Measurements from ENCODE around the gene TRIO. TPM values are rescaled to one million over a fixed set of nuclear protein-coding genes. Genes with fewer than 3 reads are reported as not detected.

Gene TRIO
- total RNA-seq, 3 donors from 2014 or later (not counting 1 experiment from before 2014, with no cell fraction given) = 84.6 to 136 (median 94.3) TPM

DNA sequence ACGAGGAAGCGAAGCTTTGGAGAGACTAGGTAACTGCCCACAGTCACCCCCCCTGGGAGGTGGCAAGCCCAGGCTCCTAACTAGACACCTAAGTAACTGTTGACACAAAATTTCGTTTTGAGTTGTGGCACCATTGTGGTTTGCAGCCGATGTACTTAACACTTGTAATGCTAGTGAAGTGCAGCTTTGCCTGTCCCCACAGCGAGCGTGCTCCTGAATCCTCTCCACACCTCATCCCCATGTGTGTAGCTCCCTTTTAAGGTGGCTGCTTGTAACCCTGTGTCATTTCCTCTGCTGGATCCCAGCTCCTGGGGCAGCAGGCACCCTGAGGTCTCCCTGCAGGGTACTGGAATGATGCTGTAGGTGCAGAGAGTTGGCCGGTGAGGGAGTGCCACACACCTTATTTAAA lies 114.9 kb downstream of the TRIO start:
- no peaks in the 10 kb centered on the region for H3K27me3 ChIP-seq (ENCODE audit: control insufficient read depth, insufficient read depth, low read length)
- WGBS (ENCODE audit: insufficient coverage) = 29% methylated on average over 6 of the region's 7 CpGs
- peaks cover 50% of the 10 kb centered on the region for H3K4me1 ChIP-seq (ENCODE audit: control insufficient read depth, insufficient read depth, low read length)
- H3K4me1 Mint-ChIP-seq = peaks cover 54 to 59% of the 10 kb centered on the region in 2 donors
- H3K27ac Mint-ChIP-seq = peak overlapping the region; percentile 51 to 76
- DNase-seq (peak in 1 of 2 donors; percentile 29), ATAC-seq (peak; percentile 42 to 52 (median 43))
- H3K36me3 ChIP-seq (ENCODE audit: control insufficient read depth, insufficient read depth, low read length) = no peaks in the 10 kb centered on the region
- H3K27ac ChIP-seq (ENCODE audit: low read length) = no peak overlapping the region
- intact Hi-C loops (cut with micrococcal nuclease) = loop anchor here (5.0 to 10.0 kb wide), 2 partner anchors 36 to 407 kb away; partner anchors contain the start of gene OTULIN
- H3K9me3 Mint-ChIP-seq = peaks cover 3 to 5% of the 10 kb centered on the region in 2 donors
- TF ChIP-seq CTCF (IDR thresholded peaks at IDR 0.05) = no peak
- H3K4me3 ChIP-seq (ENCODE audit: low read length) = no peak overlapping the region
- peaks cover 22% of the 10 kb centered on the region for H3K9me3 ChIP-seq (ENCODE audit: control insufficient read depth, insufficient read depth, low read length)
- peak overlapping the region; percentile 59 for H3K4me3 Mint-ChIP-seq
- no peaks in the 10 kb centered on the region for H3K27me3 Mint-ChIP-seq (ENCODE audit: low read depth in 2 of 2)
- no peaks in the 10 kb centered on the region for H3K36me3 Mint-ChIP-seq

GRCh38 chr5:14258840-14259239 lies 115.7 kb downstream of the TRIO start:
- H3K4me3 ChIP-seq (ENCODE audit: low read length) = no peak overlapping the region
- Mint-ChIP-seq H3K27ac (peak overlapping the region in 1 of 2 donors; percentile 76), H3K4me3 (peak overlapping the region; percentile 65), H3K4me1 (peaks cover 54 to 61% of the 10 kb centered on the region in 2 donors), H3K27me3 (ENCODE audit: low read depth in 2 of 2) (no peaks in the 10 kb centered on the region), H3K9me3 (peaks cover 3 to 5% of the 10 kb centered on the region in 2 donors), H3K36me3 (no peaks in the 10 kb centered on the region)
- peaks cover 50% of the 10 kb centered on the region for H3K4me1 ChIP-seq (ENCODE audit: control insufficient read depth, insufficient read depth, low read length)
- ATAC-seq (no peak), DNase-seq (peak in 1 of 2 donors; percentile 9)
- H3K36me3 ChIP-seq (ENCODE audit: control insufficient read depth, insufficient read depth, low read length) = no peaks in the 10 kb centered on the region
- no peaks in the 10 kb centered on the region for H3K27me3 ChIP-seq (ENCODE audit: control insufficient read depth, insufficient read depth, low read length)
- no peak for TF ChIP-seq CTCF (IDR thresholded peaks at IDR 0.05)
- H3K27ac ChIP-seq (ENCODE audit: low read length) = no peak overlapping the region
- intact Hi-C loops (cut with micrococcal nuclease) = loop anchor here (5.0 to 10.0 kb wide), 2 partner anchors 37 to 406 kb away; partner anchors contain the start of gene OTULIN
- H3K9me3 ChIP-seq (ENCODE audit: control insufficient read depth, insufficient read depth, low read length) = peaks cover 22% of the 10 kb centered on the region
- 32% methylated on average over 11 of the region's 11 CpGs for WGBS (ENCODE audit: insufficient coverage)

DNA sequence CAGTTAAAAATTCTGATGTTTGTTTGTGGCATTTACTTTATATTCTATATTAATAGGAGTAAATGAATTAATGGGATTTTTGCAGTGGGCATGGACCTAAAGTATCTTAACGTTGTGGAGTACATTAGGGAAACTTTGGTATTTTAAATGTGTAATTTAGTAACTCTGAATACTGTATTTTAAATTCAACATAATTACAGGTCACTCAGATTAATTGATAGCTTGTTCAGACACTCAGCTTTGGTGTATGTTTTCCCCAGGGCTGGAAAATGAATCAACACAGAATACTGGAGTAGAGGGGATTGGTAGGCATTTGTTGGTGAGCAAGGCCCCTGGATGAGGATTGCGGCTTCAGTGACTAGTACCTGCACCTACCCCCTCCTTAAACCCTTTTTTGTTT lies 117.5 kb downstream of the TRIO start:
- peaks cover 10% of the 10 kb centered on the region for H3K9me3 ChIP-seq (ENCODE audit: control insufficient read depth, insufficient read depth, low read length)
- H3K27ac Mint-ChIP-seq = peak overlapping the region in 1 of 2 donors; percentile 71
- WGBS (ENCODE audit: insufficient coverage) = no CpG with 5 or more reads among the region's 2 CpGs
- H3K36me3 ChIP-seq (ENCODE audit: control insufficient read depth, insufficient read depth, low read length) = no peaks in the 10 kb centered on the region
- peaks cover 52% of the 10 kb centered on the region for H3K4me1 ChIP-seq (ENCODE audit: control insufficient read depth, insufficient read depth, low read length)
- H3K4me1 Mint-ChIP-seq = peaks cover 61 to 69% of the 10 kb centered on the region in 2 donors
- no peak overlapping the region for H3K4me3 ChIP-seq (ENCODE audit: low read length)
- no peak overlapping the region for H3K4me3 Mint-ChIP-seq
- intact Hi-C loops (cut with micrococcal nuclease) = loop anchor here (5.0 kb wide), 1 partner anchor 53 kb away; no protein-coding TSS in a partner anchor
- no peak for DNase-seq
- H3K36me3 Mint-ChIP-seq = no peaks in the 10 kb centered on the region
- H3K27me3 Mint-ChIP-seq (ENCODE audit: low read depth in 2 of 2) = no peaks in the 10 kb centered on the region
- peaks cover 3 to 5% of the 10 kb centered on the region in 2 donors for H3K9me3 Mint-ChIP-seq
- no peak overlapping the region for H3K27ac ChIP-seq (ENCODE audit: low read length)
- no peak for TF ChIP-seq CTCF (IDR thresholded peaks at IDR 0.05)
- ATAC-seq = no peak
- H3K27me3 ChIP-seq (ENCODE audit: control insufficient read depth, insufficient read depth, low read length) = no peaks in the 10 kb centered on the region

DNA sequence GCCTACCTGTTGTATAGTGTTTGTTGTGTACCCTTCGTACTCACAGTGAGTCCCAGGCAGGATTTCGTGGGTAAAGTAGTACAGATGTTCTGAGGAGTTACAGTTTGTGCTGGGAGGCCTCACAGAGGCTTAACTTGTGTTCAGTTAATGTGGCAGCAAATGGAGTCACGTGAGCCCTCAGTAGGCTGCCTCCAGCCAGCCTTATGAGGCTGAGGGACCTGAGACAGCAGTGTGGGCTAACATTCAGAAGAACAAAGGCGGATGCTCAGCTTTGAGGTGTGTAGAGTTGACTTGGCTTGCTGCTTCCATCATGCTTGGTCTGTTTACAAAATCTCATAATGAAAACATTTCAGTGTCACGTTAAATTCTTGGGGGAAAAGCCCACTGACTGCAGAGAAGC lies 118.1 kb downstream of the TRIO start:
- Histone ChIP-seq H3K9me3 (ENCODE audit: control insufficient read depth, insufficient read depth, low read length) (peaks cover 6% of the 10 kb centered on the region), H3K36me3 (ENCODE audit: control insufficient read depth, insufficient read depth, low read length) (no peaks in the 10 kb centered on the region), H3K4me3 (ENCODE audit: low read length) (no peak overlapping the region), H3K27me3 (ENCODE audit: control insufficient read depth, insufficient read depth, low read length) (no peaks in the 10 kb centered on the region), H3K4me1 (ENCODE audit: control insufficient read depth, insufficient read depth, low read length) (peaks cover 48% of the 10 kb centered on the region), H3K27ac (ENCODE audit: low read length) (no peak overlapping the region)
- no peak for TF ChIP-seq CTCF (IDR thresholded peaks at IDR 0.05)
- H3K4me1 Mint-ChIP-seq = peaks cover 55 to 63% of the 10 kb centered on the region in 2 donors
- peak in 1 of 3 donors; percentile 14 for ATAC-seq
- peak overlapping the region; percentile 11 to 71 for H3K27ac Mint-ChIP-seq
- DNase-seq = peak in 1 of 2 donors; percentile 3
- no peak overlapping the region for H3K4me3 Mint-ChIP-seq
- H3K9me3 Mint-ChIP-seq = peaks cover 0 to under 1% of the 10 kb centered on the region in 2 donors
- H3K27me3 Mint-ChIP-seq (ENCODE audit: low read depth in 2 of 2) = no peaks in the 10 kb centered on the region
- 61% methylated on average over 5 of the region's 5 CpGs for WGBS (ENCODE audit: insufficient coverage)
- intact Hi-C loops (cut with micrococcal nuclease) = loop anchor here (5.0 kb wide), 1 partner anchor 54 kb away; no protein-coding TSS in a partner anchor
- no peaks in the 10 kb centered on the region for H3K36me3 Mint-ChIP-seq
